Measurements from ENCODE around the gene SLC35E1.
A peak's percentile ranks its signal among the peaks of the same experiment; 100 is the strongest.
"Not testable (repeated sequence)": the region's sequence is repeated elsewhere in the genome, so short reads cannot be mapped to it uniquely, and the experiment has no call there.

The SLC35E1 gene

DNA sequence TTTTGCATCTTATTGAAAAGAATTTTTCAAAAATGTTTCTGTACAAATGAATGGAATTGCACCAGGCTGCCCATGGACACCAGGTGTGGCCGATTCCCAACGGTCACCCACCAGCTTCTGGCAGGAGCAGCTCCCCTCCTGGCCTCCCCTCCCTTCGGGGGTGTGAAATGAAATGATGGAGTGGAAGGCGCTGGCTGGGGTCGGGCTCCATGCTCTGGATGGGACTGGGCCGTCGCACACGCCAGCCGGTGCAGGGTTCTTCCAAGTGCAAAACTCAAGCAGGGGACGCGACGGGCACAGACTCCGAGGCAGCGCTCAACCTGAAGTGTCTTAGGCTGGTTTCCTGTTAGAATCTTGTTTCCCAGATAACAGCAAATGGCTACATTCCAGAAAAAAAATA lies 54.2 kb downstream of the SLC35E1 start:
- DNase-seq (ENCODE audit: low spot score in 2 of 2) (no peak), ATAC-seq (no peak)
- Mint-ChIP-seq H3K36me3 (peaks cover 62% of the 10 kb centered on the region), H3K27ac (no peak overlapping the region), H3K4me1 (peaks cover 13% of the 10 kb centered on the region), H3K4me3 (no peak overlapping the region), H3K9me3 (no peaks in the 10 kb centered on the region)

DNA sequence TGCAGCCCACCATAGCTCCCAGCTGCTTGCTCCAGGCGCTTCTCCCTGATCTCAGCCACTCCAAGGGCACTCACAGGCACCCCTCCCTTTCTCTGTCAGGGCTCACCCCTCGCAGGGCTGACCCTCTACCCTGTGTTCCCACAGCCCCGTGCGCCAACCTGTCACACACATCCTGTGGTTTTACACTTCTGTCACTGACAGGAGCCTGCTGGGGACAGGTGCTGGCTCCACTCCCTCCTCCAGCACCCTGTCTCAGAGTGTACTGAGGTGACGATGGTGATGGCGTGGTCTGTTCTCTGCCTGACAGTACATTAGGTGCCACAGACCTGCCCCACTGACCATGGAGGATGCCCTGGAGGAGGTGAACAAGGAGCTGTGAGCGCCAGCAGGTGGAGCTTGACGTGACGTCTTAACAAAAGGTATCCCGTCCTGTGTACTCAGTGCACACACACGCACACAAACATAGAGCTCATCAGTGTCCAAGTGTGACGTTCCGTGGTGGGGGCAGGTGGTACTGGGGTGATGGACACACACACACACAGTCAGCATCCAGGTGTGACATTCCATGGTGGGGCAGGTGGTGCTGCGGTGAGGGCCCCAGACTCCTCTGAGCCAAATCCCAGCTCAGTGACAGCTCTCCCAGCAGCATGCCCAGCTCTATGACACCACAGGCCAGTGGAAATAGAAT lies 55.1 kb downstream of the SLC35E1 start:
- Mint-ChIP-seq H3K27ac (peak overlapping the region; percentile 50), H3K4me1 (peaks cover 13% of the 10 kb centered on the region), H3K36me3 (peaks cover 53% of the 10 kb centered on the region), H3K9me3 (no peaks in the 10 kb centered on the region), H3K4me3 (no peak overlapping the region)
- DNase-seq (ENCODE audit: low spot score in 2 of 2): no peak
- ATAC-seq: peak; percentile 31

DNA sequence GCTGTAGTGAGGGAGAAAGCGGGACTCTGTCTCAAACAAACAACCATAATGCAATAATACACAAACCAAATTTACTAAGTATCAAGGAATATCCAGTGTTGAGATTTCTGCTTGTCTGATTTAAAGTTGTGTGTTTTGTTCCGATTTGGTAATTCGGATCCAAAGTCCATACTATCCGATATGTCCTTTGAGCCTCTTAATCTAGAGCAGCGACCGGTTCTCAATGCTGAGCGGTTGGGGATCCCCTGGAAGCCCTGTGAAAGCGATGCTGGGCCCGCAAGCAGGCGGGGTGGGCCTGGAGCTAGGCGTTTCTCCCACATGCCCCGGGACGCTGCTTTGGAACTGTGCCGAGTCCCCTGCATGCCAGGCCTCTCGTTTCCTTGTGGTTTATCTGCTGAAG lies 55.8 kb downstream of the SLC35E1 start:
- H3K27ac Mint-ChIP-seq: no peak overlapping the region
- ATAC-seq (no peak), DNase-seq (ENCODE audit: low spot score in 2 of 2) (no peak)
- H3K36me3 Mint-ChIP-seq: peaks cover 51% of the 10 kb centered on the region
- H3K9me3 Mint-ChIP-seq: no peaks in the 10 kb centered on the region
- H3K4me1 Mint-ChIP-seq: peaks cover 13% of the 10 kb centered on the region
- no peak overlapping the region for H3K4me3 Mint-ChIP-seq

GRCh38 chr19:16514383-16515019 lies 57.7 kb downstream of the SLC35E1 start:
- Mint-ChIP-seq H3K9me3 (no peaks in the 10 kb centered on the region), H3K27ac (no peak overlapping the region), H3K4me3 (no peak overlapping the region)

DNA sequence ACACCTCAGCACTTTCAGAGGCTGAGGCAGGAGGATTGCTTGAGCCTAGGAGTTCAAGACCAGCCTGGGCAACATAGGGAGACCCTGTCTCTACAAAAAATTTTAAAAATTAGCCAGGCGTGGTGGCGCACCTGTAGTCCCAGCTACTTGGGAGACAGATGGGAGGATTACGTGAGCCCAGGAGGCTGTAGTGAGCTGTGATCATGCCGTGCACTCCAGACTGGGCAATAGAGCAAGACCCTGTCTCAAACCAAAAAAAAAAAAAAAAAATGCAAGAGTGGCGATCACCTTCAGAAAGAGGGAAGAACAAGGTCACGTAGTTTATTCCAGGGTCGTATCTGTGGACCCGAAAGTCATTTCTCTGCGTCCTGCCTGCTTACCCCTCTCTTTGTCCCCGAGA lies 59.6 kb downstream of the SLC35E1 start:
- peaks cover 10% of the 10 kb centered on the region for H3K4me1 Mint-ChIP-seq
- peak overlapping the region; percentile 33 for H3K27ac Mint-ChIP-seq
- ATAC-seq; H3K9me3 Mint-ChIP-seq; H3K4me3 Mint-ChIP-seq; DNase-seq (ENCODE audit: low spot score in 2 of 2): not testable (repeated sequence)
- peaks cover 20% of the 10 kb centered on the region for H3K36me3 Mint-ChIP-seq

More at GRCh38 chr19:16514383-16515019, 57.7 kb downstream of the SLC35E1 start:
- DNase-seq (ENCODE audit: low spot score in 2 of 2) (no peak), ATAC-seq (no peak)
- peaks cover 34% of the 10 kb centered on the region for H3K36me3 Mint-ChIP-seq
- peaks cover 13% of the 10 kb centered on the region for H3K4me1 Mint-ChIP-seq

GRCh38 chr19:16509141-16510061 lies 62.8 kb downstream of the SLC35E1 start:
- Mint-ChIP-seq H3K36me3 (peaks cover 22% of the 10 kb centered on the region), H3K27ac (no peak overlapping the region), H3K4me1 (no peaks in the 10 kb centered on the region), H3K9me3 (no peaks in the 10 kb centered on the region), H3K4me3 (no peak overlapping the region)
- DNase-seq (ENCODE audit: low spot score in 2 of 2): no peak
- ATAC-seq: no peak

DNA sequence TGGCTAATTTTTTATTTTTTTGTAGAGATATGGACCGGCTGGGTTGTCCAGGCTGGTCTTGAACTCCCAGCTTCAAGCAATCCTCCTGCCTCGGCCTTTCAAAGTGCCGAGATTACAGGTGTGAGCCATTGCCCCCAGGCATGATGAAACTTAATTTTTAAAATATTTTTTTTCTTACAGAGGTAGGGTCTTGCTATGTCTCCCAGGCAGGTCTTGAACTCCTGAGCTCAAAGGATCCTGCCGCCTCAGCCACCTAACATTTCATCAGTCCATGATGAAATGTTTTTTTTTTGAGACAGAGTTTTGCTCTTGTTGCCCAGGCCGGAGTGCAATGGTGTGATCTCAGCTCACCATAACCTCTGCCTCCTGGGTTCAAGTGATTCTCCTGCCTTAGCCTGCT lies 63.7 kb downstream of the SLC35E1 start:
- Mint-ChIP-seq H3K4me1 (no peaks in the 10 kb centered on the region), H3K27ac (no peak overlapping the region), H3K36me3 (peaks cover 22% of the 10 kb centered on the region), H3K4me3 (no peak overlapping the region), H3K9me3 (no peaks in the 10 kb centered on the region)
- ATAC-seq (no peak), DNase-seq (ENCODE audit: low spot score in 2 of 2) (no peak)

- no peaks in the 10 kb centered on the region for H3K9me3 Mint-ChIP-seq
- no peaks in the 10 kb centered on the region for H3K4me1 Mint-ChIP-seq
- peaks cover 28% of the 10 kb centered on the region for H3K36me3 Mint-ChIP-seq
- DNase-seq (ENCODE audit: low spot score in 2 of 2) (no peak), ATAC-seq (no peak)
- H3K4me3 Mint-ChIP-seq: no peak overlapping the region
- H3K27ac Mint-ChIP-seq: no peak overlapping the region
These were observed 65.3 kb downstream of the SLC35E1 start for GRCh38 chr19:16506961-16507360.

DNA sequence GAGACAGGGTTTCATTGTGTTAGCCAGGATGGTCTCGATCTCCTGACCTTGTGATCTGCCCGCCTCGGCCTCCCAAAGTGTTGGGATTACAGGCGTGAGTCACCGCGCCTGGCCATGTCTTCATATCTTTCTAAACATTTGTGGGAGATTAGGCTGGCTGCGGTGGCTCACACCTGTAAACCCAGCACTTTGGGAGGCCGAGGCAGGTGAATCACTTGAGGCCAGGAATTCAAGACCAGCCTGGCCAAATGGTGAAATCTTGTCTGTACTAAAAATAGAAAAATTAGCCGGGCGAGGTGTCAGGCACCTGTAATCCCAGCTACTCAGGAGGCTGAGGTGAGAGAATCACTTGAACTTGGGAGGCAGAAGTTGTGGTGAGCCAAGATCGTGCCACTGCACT lies 66.1 kb downstream of the SLC35E1 start:
- H3K4me1 Mint-ChIP-seq; H3K9me3 Mint-ChIP-seq; ATAC-seq; H3K27ac Mint-ChIP-seq; H3K4me3 Mint-ChIP-seq; DNase-seq (ENCODE audit: low spot score in 2 of 2): not testable (repeated sequence)
- peaks cover 30% of the 10 kb centered on the region for H3K36me3 Mint-ChIP-seq

- DNase-seq (ENCODE audit: low spot score in 2 of 2) (no peak), ATAC-seq (no peak)
- Mint-ChIP-seq H3K36me3 (peaks cover 26% of the 10 kb centered on the region), H3K9me3 (no peaks in the 10 kb centered on the region), H3K4me3 (no peak overlapping the region), H3K27ac (no peak overlapping the region), H3K4me1 (no peaks in the 10 kb centered on the region)
These were observed 67.9 kb downstream of the SLC35E1 start for GRCh38 chr19:16504271-16504670.

Data from stimulated activated effector memory CD8-positive, alpha-beta T cell treated with anti-CD3 and anti-CD28 coated beads, Interleukin-12 subunit alpha, Interleukin-12 subunit beta, amount 100 ng/mL, for 72 hours (primary cell).